PFSK-1 (cell line): ENCODE data around the gene ZNF133.

Experiments used
- FOXP2 ChIP-seq: optimal IDR thresholded peaks from 2 replicates; pipeline ENCODE3; 2011; ENCODE audit warnings: borderline replicate concordance, control low read depth, inconsistent platforms; ENCODE audit not compliant: insufficient read depth; ENCODE audit errors: extremely low read length, extremely low read depth
- POLR2AphosphoS5 ChIP-seq: IDR thresholded peaks from 2 replicates; pipeline ENCODE4 v1.6.1; 2012; ENCODE audit warnings: low read depth, mild to moderate bottlenecking, control low read depth, low read length, moderate library complexity
- SIN3A ChIP-seq: IDR thresholded peaks from 2 replicates; pipeline ENCODE4 v1.6.1; 2012; ENCODE audit warnings: mild to moderate bottlenecking, low read length, moderate library complexity, borderline replicate concordance; ENCODE audit not compliant: insufficient read depth
- TAF1 ChIP-seq: IDR thresholded peaks from 2 replicates; pipeline ENCODE4 v1.6.1; 2012; ENCODE audit warnings: low read length, control low read depth, borderline replicate concordance; ENCODE audit not compliant: insufficient read depth

DNA sequence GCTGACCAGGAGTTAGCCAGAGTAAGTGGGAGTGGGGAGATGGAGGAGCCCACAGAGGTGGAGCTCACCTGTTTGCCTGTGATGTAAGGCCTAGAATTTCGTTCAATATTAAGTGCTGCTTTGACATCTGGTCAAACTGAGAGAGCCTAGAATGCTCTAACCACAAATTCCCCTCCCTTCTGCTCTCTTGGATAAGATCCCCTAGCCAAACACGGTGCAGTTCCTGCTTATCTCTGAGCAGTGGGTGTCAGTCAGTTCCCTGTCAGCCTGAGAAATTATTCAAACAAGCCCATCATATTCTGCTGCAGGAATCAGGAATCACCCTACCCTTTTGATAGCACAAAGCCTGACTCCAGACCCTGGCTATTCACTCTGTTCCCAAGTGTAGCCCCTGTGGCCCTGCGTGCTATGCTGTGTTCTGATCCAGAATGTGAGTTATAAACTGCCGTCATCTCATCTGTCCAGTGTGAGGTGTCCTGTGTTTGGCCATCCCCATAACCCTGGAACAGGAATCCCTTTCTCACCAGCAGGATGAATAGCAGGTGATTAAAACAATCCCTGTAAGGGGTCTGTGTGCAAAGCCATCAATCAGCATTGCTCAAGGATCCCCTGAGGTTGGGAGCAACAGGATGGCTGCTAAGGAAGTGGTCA, 31.8 kb upstream of the ZNF133 start:
- no peak for TF ChIP-seq SIN3A
- no peak for TF ChIP-seq FOXP2
- TF ChIP-seq TAF1, result no peak
- TF ChIP-seq POLR2AphosphoS5, result no peak
